Stimulated activated naive CD8-positive, alpha-beta T cell treated with anti-CD3 and anti-CD28 coated beads, Interleukin-15, amount 100 ng/mL, for 72 hours (primary cell): ENCODE data around the gene MED23.

Experiments
- ATAC-seq: fragments of 150-1000 bp; cut with Tn5 transposase; 2 replicates; pipeline ENCODE4 v1.10.0; 2021; ENCODE audit warnings: mild to moderate bottlenecking, moderate library complexity
- DNase-seq, 2 donors: peaks; one replicate each; pipeline ENCODE4 v3.0.0; 2021 to 2022
- H3K27ac Mint-ChIP-seq, 2 donors: one replicate each; pipeline ENCODE4 v1.8.0; 2022; ENCODE audit warnings: mild to moderate bottlenecking in 2 of 2, mixed read lengths in 2 of 2, moderate library complexity in 2 of 2
- H3K27me3 Mint-ChIP-seq: one replicate; pipeline ENCODE4 v1.8.0; 2022; ENCODE audit warnings: mixed read lengths
- H3K4me1 Mint-ChIP-seq: one replicate; pipeline ENCODE4 v1.8.0; 2022; ENCODE audit warnings: mild to moderate bottlenecking, mixed read lengths
- H3K4me3 Mint-ChIP-seq, 2 donors: one replicate each; pipeline ENCODE4 v1.8.0; 2022; ENCODE audit warnings: mild to moderate bottlenecking in 2 of 2, mixed read lengths in 2 of 2, moderate library complexity in 1 of 2
- H3K9me3 Mint-ChIP-seq, 2 donors: one replicate each; pipeline ENCODE4 v1.8.0; 2022; ENCODE audit warnings: mixed read lengths in 2 of 2

Gene MED23

GRCh38 chr6:131613296-131613925, 14.6 kb downstream of the MED23 start:
- no peaks in the 10 kb centered on the region for H3K27me3 Mint-ChIP-seq
- no peaks in the 10 kb centered on the region for H3K9me3 Mint-ChIP-seq
- no peak overlapping the region for H3K27ac Mint-ChIP-seq
- no peak for DNase-seq
- H3K4me3 Mint-ChIP-seq = no peak overlapping the region
- ATAC-seq = no peak
- peaks cover 7% of the 10 kb centered on the region for H3K4me1 Mint-ChIP-seq

GRCh38 chr6:131602781-131603312, 25.2 kb downstream of the MED23 start:
- no peak overlapping the region for H3K27ac Mint-ChIP-seq
- no peak overlapping the region for H3K4me3 Mint-ChIP-seq
- DNase-seq (no peak), ATAC-seq (no peak)
- no peaks in the 10 kb centered on the region for H3K9me3 Mint-ChIP-seq
- no peaks in the 10 kb centered on the region for H3K4me1 Mint-ChIP-seq
- H3K27me3 Mint-ChIP-seq = no peaks in the 10 kb centered on the region

GRCh38 chr6:131600716-131601115, 27.3 kb downstream of the MED23 start:
- H3K4me1 Mint-ChIP-seq = no peaks in the 10 kb centered on the region
- H3K9me3 Mint-ChIP-seq = no peaks in the 10 kb centered on the region
- no peak for DNase-seq
- no peak for ATAC-seq
- no peak overlapping the region for H3K27ac Mint-ChIP-seq
- no peaks in the 10 kb centered on the region for H3K27me3 Mint-ChIP-seq
- no peak overlapping the region for H3K4me3 Mint-ChIP-seq

- no peaks in the 10 kb centered on the region for H3K4me1 Mint-ChIP-seq
- H3K4me3 Mint-ChIP-seq = no peak overlapping the region
- no peak overlapping the region for H3K27ac Mint-ChIP-seq
- no peaks in the 10 kb centered on the region for H3K27me3 Mint-ChIP-seq
- ATAC-seq (no peak), DNase-seq (no peak)
- no peaks in the 10 kb centered on the region for H3K9me3 Mint-ChIP-seq
These were observed 30.6 kb downstream of the MED23 start for GRCh38 chr6:131597446-131597845.

GRCh38 chr6:131594074-131594473, 34.0 kb downstream of the MED23 start:
- DNase-seq (no peak), ATAC-seq (no peak)
- Mint-ChIP-seq H3K4me1 (no peaks in the 10 kb centered on the region), H3K27ac (no peak overlapping the region), H3K4me3 (no peak overlapping the region), H3K9me3 (no peaks in the 10 kb centered on the region), H3K27me3 (no peaks in the 10 kb centered on the region)

- H3K27me3 Mint-ChIP-seq = no peaks in the 10 kb centered on the region
- H3K9me3 Mint-ChIP-seq = no peaks in the 10 kb centered on the region
- no peak overlapping the region for H3K4me3 Mint-ChIP-seq
- no peaks in the 10 kb centered on the region for H3K4me1 Mint-ChIP-seq
- ATAC-seq (no peak), DNase-seq (no peak)
- H3K27ac Mint-ChIP-seq = no peak overlapping the region
These were observed 35.1 kb downstream of the MED23 start for GRCh38 chr6:131592935-131593334.

- no peaks in the 10 kb centered on the region for H3K4me1 Mint-ChIP-seq
These were observed 39.4 kb downstream of the MED23 start for GRCh38 chr6:131588643-131589042.

GRCh38 chr6:131587909-131588308, 40.1 kb downstream of the MED23 start:
- DNase-seq = no peak
- no peaks in the 10 kb centered on the region for H3K4me1 Mint-ChIP-seq
- no peaks in the 10 kb centered on the region for H3K27me3 Mint-ChIP-seq
- ATAC-seq = no peak
- no peak overlapping the region for H3K4me3 Mint-ChIP-seq
- H3K9me3 Mint-ChIP-seq = no peaks in the 10 kb centered on the region
- no peak overlapping the region for H3K27ac Mint-ChIP-seq

More at GRCh38 chr6:131588643-131589042, 39.4 kb downstream of the MED23 start:
- H3K9me3 Mint-ChIP-seq = no peaks in the 10 kb centered on the region
- ATAC-seq (no peak), DNase-seq (no peak)
- H3K27me3 Mint-ChIP-seq = no peaks in the 10 kb centered on the region
- no peak overlapping the region for H3K27ac Mint-ChIP-seq
- no peak overlapping the region for H3K4me3 Mint-ChIP-seq

GRCh38 chr6:131586543-131586942, 41.5 kb downstream of the MED23 start:
- H3K4me1 Mint-ChIP-seq = no peaks in the 10 kb centered on the region
- H3K9me3 Mint-ChIP-seq = no peaks in the 10 kb centered on the region
- H3K4me3 Mint-ChIP-seq = no peak overlapping the region
- no peak overlapping the region for H3K27ac Mint-ChIP-seq
- no peaks in the 10 kb centered on the region for H3K27me3 Mint-ChIP-seq
- DNase-seq (no peak), ATAC-seq (no peak)

GRCh38 chr6:131581523-131581922, 46.5 kb downstream of the MED23 start:
- Mint-ChIP-seq H3K4me3 (no peak overlapping the region), H3K9me3 (no peaks in the 10 kb centered on the region), H3K27ac (no peak overlapping the region), H3K4me1 (no peaks in the 10 kb centered on the region), H3K27me3 (no peaks in the 10 kb centered on the region)
- DNase-seq = no peak
- ATAC-seq = no peak

GRCh38 chr6:131575834-131576478, 52.1 kb downstream of the MED23 start:
- Mint-ChIP-seq H3K9me3 (no peaks in the 10 kb centered on the region), H3K4me1 (no peaks in the 10 kb centered on the region), H3K27me3 (no peaks in the 10 kb centered on the region), H3K27ac (peak overlapping the region in 1 of 2 donors; percentile 69), H3K4me3 (no peak overlapping the region)
- no peak for DNase-seq
- ATAC-seq = no peak

GRCh38 chr6:131574686-131575085, 53.4 kb downstream of the MED23 start:
- DNase-seq (no peak), ATAC-seq (no peak)
- no peak overlapping the region for H3K27ac Mint-ChIP-seq
- no peaks in the 10 kb centered on the region for H3K9me3 Mint-ChIP-seq
- no peaks in the 10 kb centered on the region for H3K4me1 Mint-ChIP-seq
- no peak overlapping the region for H3K4me3 Mint-ChIP-seq
- H3K27me3 Mint-ChIP-seq = no peaks in the 10 kb centered on the region

GRCh38 chr6:131574133-131574532, 53.9 kb downstream of the MED23 start:
- DNase-seq (no peak), ATAC-seq (no peak)
- H3K27me3 Mint-ChIP-seq = no peaks in the 10 kb centered on the region
- H3K4me3 Mint-ChIP-seq = no peak overlapping the region
- no peaks in the 10 kb centered on the region for H3K9me3 Mint-ChIP-seq
- H3K4me1 Mint-ChIP-seq = no peaks in the 10 kb centered on the region
- H3K27ac Mint-ChIP-seq = no peak overlapping the region

GRCh38 chr6:131572686-131573415, 55.2 kb downstream of the MED23 start, which contains the start of gene ARG1:
Gene ARG1, plus strand, starts transcription at chr6:131573226. Its CDS starts 57 bp downstream, at chr6:131573283.
- DNase-seq (no peak), ATAC-seq (no peak)
- H3K4me1 Mint-ChIP-seq = no peaks in the 10 kb centered on the region
- H3K4me3 Mint-ChIP-seq = no peak within 1 kb of the TSS
- H3K27me3 Mint-ChIP-seq = no peaks in the 10 kb centered on the region
- no peaks in the 10 kb centered on the region for H3K9me3 Mint-ChIP-seq
- peak within 1 kb of the TSS in 1 of 2 donors; percentile 16 for H3K27ac Mint-ChIP-seq

GRCh38 chr6:131568726-131569125, 59.3 kb downstream of the MED23 start:
- H3K27ac Mint-ChIP-seq = no peak overlapping the region
- H3K4me1 Mint-ChIP-seq = no peaks in the 10 kb centered on the region
- H3K27me3 Mint-ChIP-seq = no peaks in the 10 kb centered on the region
- DNase-seq (no peak), ATAC-seq (no peak)
- H3K9me3 Mint-ChIP-seq = no peaks in the 10 kb centered on the region
- no peak overlapping the region for H3K4me3 Mint-ChIP-seq

GRCh38 chr6:131565056-131565455, 63.0 kb downstream of the MED23 start:
- no peak for ATAC-seq
- no peaks in the 10 kb centered on the region for H3K27me3 Mint-ChIP-seq
- H3K9me3 Mint-ChIP-seq = no peaks in the 10 kb centered on the region

More at GRCh38 chr6:131565056-131565455, 63.0 kb downstream of the MED23 start:
- no peak overlapping the region for H3K27ac Mint-ChIP-seq
- no peaks in the 10 kb centered on the region for H3K4me1 Mint-ChIP-seq
- DNase-seq = no peak
- H3K4me3 Mint-ChIP-seq = no peak overlapping the region
